NCI-H1092 (cell line): ENCODE data around the gene SF3A1.
"Not testable (repeated sequence)": the region's sequence is repeated elsewhere in the genome, so short reads cannot be mapped to it uniquely, and the experiment has no call there.

ENCODE experiments used
- DNase-seq: peaks from one replicate; lab custom pipeline; 2025; lab: John Stamatoyannopoulos, UW

SF3A1 gene

GRCh38 chr22:30347255-30347892 is 9.3 kb downstream of the SF3A1 start:
- no peak for DNase-seq

DNA sequence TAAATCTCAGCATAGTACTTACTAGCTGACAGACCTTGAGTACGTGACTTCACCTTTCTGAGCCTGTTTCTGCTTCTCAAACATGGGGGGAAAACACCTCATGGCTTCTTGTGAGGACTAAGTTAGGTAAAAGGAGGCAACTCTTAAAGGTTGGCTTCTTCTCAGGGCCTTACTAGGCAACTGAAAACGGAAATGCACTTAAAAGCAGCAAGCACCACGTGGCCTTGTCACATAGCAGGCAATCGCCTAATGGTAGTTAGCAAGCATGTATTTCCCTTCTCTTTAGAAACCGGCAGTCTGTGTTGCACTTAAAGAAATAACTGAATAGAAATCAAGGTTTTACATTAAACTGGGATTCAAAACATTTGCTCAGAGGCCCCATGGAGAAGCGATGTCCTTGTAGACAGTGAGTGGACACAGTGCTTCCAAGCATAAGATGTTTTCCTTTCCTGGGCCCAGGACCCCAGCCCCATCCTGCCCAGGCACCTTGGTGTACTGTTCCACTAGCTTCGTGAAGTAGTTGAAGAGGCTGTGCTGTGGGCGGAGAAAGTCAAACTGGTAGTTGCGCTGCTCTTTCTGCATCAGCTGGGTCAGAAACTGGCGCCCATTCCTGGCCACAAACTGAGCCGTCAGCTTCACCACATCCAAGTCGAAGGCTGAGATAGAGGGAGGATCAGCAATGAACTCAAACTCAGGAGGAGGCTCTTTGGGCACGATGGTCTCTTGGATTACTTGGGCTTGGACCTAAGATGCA is 12.1 kb downstream of the SF3A1 start:
- DNase-seq: no peak

DNA sequence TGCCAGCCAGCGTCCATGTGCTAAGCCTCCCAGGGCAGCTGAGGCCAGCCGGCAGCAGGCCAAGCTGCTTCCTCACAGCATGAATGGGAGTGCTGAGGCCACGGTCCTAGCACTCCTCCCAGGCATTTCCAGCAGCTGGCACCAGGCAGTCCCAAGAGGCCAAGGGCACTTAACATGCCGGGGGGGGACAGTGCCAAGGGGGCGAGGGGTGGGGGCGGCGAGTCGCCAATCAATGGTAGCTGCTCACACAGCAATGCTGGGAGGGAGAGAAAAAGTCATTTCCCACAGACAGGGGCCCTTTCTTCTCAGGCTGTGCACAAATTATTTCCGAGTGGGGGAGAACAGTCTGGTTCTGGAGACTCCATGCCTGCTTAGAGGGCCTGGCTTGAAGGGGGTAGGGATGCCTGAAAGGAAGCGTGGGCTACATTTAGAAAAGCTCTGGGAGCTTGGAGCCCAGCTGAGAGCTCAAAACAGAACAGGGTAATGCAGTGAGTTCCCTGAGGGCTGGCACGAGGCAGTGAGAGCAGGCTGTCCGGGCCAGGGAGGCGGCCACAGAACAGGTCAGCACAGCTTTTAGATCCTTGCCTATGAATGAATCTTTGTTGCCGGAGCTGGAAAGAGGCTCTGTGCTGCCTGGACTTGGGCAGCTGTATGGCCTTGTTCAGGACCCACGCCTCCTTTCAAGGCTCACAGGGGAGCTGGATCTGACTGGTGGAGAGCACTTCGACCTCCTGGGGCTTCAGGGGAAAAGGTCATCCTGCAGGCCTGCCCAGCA is 15.6 kb downstream of the SF3A1 start:
- no peak for DNase-seq

DNA sequence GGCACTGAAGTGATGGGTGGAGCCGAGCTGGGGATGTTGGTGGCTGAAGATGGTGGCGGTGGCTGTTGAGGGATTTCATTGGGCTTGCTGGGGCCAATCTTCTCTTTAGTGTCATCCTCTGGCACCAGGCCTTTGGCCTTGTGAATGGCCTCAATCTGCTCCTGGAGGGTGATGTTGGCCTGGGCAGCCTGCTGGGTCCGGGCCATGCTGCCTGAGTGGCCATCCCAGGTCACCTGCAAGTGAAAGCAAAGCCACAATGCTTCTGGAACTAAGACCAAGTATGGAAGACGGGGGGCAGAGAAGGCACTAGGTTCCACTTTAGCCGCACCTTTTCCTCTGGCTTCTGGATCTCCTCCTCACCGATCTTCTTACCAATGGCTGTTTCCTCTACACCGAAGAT is 17.9 kb downstream of the SF3A1 start:
- DNase-seq: no peak

DNA sequence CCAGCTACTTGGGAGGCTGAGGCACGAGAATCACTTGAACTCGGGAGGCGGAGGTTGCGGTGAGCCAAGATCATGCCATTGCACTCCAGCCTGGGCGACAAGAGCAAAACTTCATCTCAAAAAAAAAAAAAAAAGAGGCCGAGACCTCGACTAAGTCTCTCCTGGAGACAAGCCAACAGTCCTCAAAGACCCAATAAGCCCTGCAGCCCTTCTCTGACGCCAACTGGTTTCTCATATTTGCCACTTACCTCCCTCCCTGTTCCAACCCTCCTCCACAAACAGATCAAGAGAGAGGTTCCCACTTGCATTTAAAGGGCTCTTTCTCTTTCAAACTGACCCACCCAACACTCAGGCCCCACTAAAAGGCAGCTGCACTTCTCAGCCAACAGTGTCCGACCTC is 18.4 kb downstream of the SF3A1 start:
- DNase-seq: not testable (repeated sequence)

- DNase-seq: no peak
These were observed 19.3 kb downstream of the SF3A1 start for GRCh38 chr22:30337461-30337778.

GRCh38 chr22:30336752-30337460 is 19.8 kb downstream of the SF3A1 start:
- DNase-seq: no peak

GRCh38 chr22:30335236-30335635 is 21.5 kb downstream of the SF3A1 start:
- no peak for DNase-seq

DNA sequence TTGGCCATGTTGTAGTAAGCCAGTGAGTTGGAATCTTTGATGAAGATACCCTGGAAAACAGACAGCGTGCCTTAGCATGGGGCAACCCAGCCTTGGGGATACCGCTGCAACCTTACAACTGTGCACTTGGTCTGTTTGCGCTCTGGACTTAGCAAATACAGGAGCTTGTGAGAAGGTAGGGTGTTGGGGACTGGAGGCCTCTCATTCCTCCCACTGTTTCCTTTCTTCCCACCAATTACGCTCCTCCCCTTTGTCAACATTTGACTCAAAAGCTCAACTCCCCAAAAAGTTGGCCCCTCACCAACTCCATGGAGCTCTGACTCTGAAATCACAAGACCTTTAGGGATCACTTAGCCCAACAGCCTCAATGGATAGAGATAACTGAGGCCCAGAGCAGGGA is 22.0 kb downstream of the SF3A1 start:
- DNase-seq: no peak

DNA sequence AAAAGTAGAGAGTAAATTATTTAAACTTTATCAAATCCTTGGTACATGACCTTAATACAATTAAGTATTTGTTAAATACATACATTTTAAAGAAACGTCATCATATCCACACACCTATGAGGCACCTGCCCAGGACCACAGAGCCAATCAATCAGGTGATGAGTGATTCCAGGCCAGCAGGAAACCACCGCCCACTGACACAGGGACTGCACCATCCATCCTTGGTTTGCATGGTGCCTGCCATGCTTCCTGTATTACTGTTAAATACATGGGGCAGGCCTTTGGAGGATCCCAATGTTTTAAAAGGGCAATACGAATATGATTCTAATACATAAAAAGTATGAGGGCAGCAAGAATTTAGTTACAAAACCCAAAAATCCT is 23.0 kb downstream of the SF3A1 start:
- no peak for DNase-seq

- no peak for DNase-seq
These were observed 23.5 kb downstream of the SF3A1 start for GRCh38 chr22:30332994-30333706.

GRCh38 chr22:30332551-30332950 is 24.1 kb downstream of the SF3A1 start:
- no peak for DNase-seq

GRCh38 chr22:30328466-30329049 is 28.1 kb downstream of the SF3A1 start:
- no peak for DNase-seq

- DNase-seq: no peak
These were observed 28.8 kb downstream of the SF3A1 start for GRCh38 chr22:30327864-30328345.

GRCh38 chr22:30326706-30327362 is 29.9 kb downstream of the SF3A1 start, which contains the start of gene TBC1D10A:
TSS of gene TBC1D10A (minus strand) at chr22:30326941. CDS start at chr22:30326881, 60 bp downstream.
- DNase-seq: peak; percentile 87

GRCh38 chr22:30326255-30326705 is 30.4 kb downstream of the SF3A1 start:
- DNase-seq: no peak

DNA sequence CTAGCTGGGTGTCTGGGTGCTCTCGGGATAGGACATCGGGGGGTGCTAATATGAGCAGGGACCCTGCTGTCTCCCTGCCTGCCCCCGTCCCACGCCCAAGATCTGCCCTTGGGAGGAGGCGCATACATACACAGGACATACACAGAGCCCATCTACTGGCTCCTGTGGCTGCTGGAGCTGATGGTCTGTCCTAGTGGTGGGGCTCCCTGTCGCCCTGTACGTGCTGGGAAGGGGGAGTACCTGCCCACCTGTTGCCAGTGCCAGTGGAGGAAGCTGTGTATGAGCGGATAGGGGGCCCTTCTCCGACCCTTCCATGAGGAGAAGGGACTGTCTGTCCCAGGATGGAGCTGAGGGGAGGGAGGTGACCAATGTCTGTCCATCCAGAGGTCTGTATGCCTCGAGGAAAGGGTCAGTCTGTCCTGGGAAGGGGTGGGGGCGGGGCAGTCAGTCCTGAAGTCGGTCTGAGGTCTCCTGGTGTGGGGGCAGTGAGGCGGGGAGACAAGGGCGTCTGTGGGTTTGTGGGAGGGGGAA is 30.9 kb downstream of the SF3A1 start:
- DNase-seq: no peak

GRCh38 chr22:30325065-30325720 is 31.5 kb downstream of the SF3A1 start:
- DNase-seq: no peak

DNA sequence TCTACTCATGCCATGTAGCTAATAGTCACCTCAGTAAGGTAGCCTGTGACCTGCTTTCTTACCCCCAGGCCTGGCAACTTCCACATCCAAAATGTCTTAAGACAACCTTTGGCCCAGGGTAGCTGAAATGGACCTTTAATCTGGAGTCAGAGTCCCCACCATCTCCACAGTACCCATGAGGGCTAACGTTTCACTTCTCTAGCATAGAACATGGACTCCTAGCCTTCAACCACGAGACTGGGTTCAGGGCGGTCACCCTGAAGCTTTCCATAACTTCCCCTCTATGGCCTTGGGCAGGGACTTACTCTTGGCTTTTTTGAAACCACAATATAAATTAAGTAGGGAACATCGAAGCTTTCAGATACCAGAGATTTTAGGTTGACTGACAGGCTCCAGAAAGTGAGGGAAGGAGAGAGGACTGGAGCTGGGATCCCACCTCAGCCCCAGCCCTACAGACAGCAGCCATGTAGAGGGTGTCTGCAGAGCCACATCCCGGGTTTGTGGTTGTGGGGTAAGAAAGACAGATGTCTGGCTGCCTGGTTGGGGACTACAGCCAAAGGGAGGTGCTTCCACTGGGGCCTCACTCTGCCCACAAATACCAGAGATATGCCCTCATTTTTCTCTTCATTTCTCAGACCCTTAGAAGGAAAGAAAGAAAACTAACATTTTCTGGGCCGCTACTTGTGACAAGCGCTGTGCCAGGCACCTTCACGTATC is 32.5 kb downstream of the SF3A1 start:
- DNase-seq: no peak
